WI38 (cell line): Measurements from ENCODE around the gene C1QTNF6.

Experiments
- H3K4me3 ChIP-seq: 2 replicates; pipeline ENCODE4 v1.5.1; 2011; ENCODE audit warnings: low read depth, mild to moderate bottlenecking, control low read depth, low read length
- CTCF ChIP-seq: IDR thresholded peaks from 2 replicates; pipeline ENCODE4 v1.5.1; 2012; ENCODE audit warnings: low read depth, mild to moderate bottlenecking, control low read depth, low read length

The C1QTNF6 gene

GRCh38 chr22:37141971-37142370 lies 46.1 kb downstream of the C1QTNF6 start:
- TF ChIP-seq CTCF = no peak
- H3K4me3 ChIP-seq = no peak overlapping the region

- no peak overlapping the region for H3K4me3 ChIP-seq
- no peak for TF ChIP-seq CTCF
These were observed 46.6 kb downstream of the C1QTNF6 start for GRCh38 chr22:37141476-37141875.

- no peak for TF ChIP-seq CTCF
- no peak overlapping the region for H3K4me3 ChIP-seq
These were observed 47.2 kb downstream of the C1QTNF6 start for GRCh38 chr22:37140686-37141323.

GRCh38 chr22:37139762-37140161 lies 48.3 kb downstream of the C1QTNF6 start:
- TF ChIP-seq CTCF = no peak
- no peak overlapping the region for H3K4me3 ChIP-seq

GRCh38 chr22:37138849-37139561 lies 49.0 kb downstream of the C1QTNF6 start:
- H3K4me3 ChIP-seq = no peak overlapping the region
- no peak for TF ChIP-seq CTCF

GRCh38 chr22:37137903-37138665 lies 50.0 kb downstream of the C1QTNF6 start:
- no peak overlapping the region for H3K4me3 ChIP-seq
- no peak for TF ChIP-seq CTCF

GRCh38 chr22:37137131-37137530 lies 50.9 kb downstream of the C1QTNF6 start:
- TF ChIP-seq CTCF = no peak
- no peak overlapping the region for H3K4me3 ChIP-seq
